Measurements from ENCODE around the gene UNCX. TPM values are rescaled to one million over a fixed set of nuclear protein-coding genes. Genes with fewer than 3 reads are reported as not detected.
"Not testable (repeated sequence)": the region's sequence is repeated elsewhere in the genome, so short reads cannot be mapped to it uniquely, and the experiment has no call there.

The UNCX gene
- total RNA-seq, 1 experiment from 2014 or later, result not detected

- no TSS peak for BruUV-seq (replicated peaks)
- Mint-ChIP-seq H3K4me1 (ENCODE audit: low read depth, unreplicated experiment) (no peaks in the 10 kb centered on the region), H3K4me3 (ENCODE audit: low read depth, unreplicated experiment) (no peak overlapping the region), H3K27ac (ENCODE audit: unreplicated experiment) (no peak overlapping the region), H3K27me3 (ENCODE audit: unreplicated experiment) (peaks cover 49% of the 10 kb centered on the region), H3K36me3 (ENCODE audit: insufficient read depth, unreplicated experiment) (peaks cover 6% of the 10 kb centered on the region), H3K9me3 (ENCODE audit: low read depth, unreplicated experiment) (no peaks in the 10 kb centered on the region)
- intact Hi-C loops (cut with micrococcal nuclease; ENCODE audit: unreplicated experiment), result no loop called here
- DNase-seq, result no peak
- CTCF ChIA-PET, result no interaction called here
- TF ChIP-seq CTCF (IDR thresholded peaks at IDR 0.05; ENCODE audit: unreplicated experiment), result no peak
Observed at GRCh38 chr7:1271656-1272055, 39.0 kb downstream of the UNCX start.

GRCh38 chr7:1272136-1272535, 39.5 kb downstream of the UNCX start:
- H3K9me3 Mint-ChIP-seq (ENCODE audit: low read depth, unreplicated experiment); intact Hi-C loops (cut with micrococcal nuclease; ENCODE audit: unreplicated experiment); DNase-seq; BruUV-seq (replicated peaks); H3K36me3 Mint-ChIP-seq (ENCODE audit: insufficient read depth, unreplicated experiment); H3K4me3 Mint-ChIP-seq (ENCODE audit: low read depth, unreplicated experiment); CTCF ChIA-PET; H3K27ac Mint-ChIP-seq (ENCODE audit: unreplicated experiment); H3K4me1 Mint-ChIP-seq (ENCODE audit: low read depth, unreplicated experiment): not testable (repeated sequence)
- H3K27me3 Mint-ChIP-seq (ENCODE audit: unreplicated experiment), result peaks cover 45% of the 10 kb centered on the region

- TF ChIP-seq CTCF (IDR thresholded peaks at IDR 0.05; ENCODE audit: unreplicated experiment), result no peak
- intact Hi-C loops (cut with micrococcal nuclease; ENCODE audit: unreplicated experiment), result no loop called here
- H3K9me3 Mint-ChIP-seq (ENCODE audit: low read depth, unreplicated experiment), result peaks cover 12% of the 10 kb centered on the region
- BruUV-seq (replicated peaks), result no TSS peak
- peaks cover 6% of the 10 kb centered on the region for H3K36me3 Mint-ChIP-seq (ENCODE audit: insufficient read depth, unreplicated experiment)
- DNase-seq, result no peak
- H3K27ac Mint-ChIP-seq (ENCODE audit: unreplicated experiment), result no peak overlapping the region
- H3K4me3 Mint-ChIP-seq (ENCODE audit: low read depth, unreplicated experiment), result no peak overlapping the region
- peaks cover 45% of the 10 kb centered on the region for H3K27me3 Mint-ChIP-seq (ENCODE audit: unreplicated experiment)
- H3K4me1 Mint-ChIP-seq (ENCODE audit: low read depth, unreplicated experiment), result no peaks in the 10 kb centered on the region
- CTCF ChIA-PET, result no interaction called here
Observed at GRCh38 chr7:1274121-1274875, 41.6 kb downstream of the UNCX start.

GRCh38 chr7:1274876-1275375, 42.3 kb downstream of the UNCX start:
- DNase-seq, result no peak
- no peak overlapping the region for H3K4me3 Mint-ChIP-seq (ENCODE audit: low read depth, unreplicated experiment)
- no peak overlapping the region for H3K27ac Mint-ChIP-seq (ENCODE audit: unreplicated experiment)
- intact Hi-C loops (cut with micrococcal nuclease; ENCODE audit: unreplicated experiment), result no loop called here
- peaks cover 39% of the 10 kb centered on the region for H3K27me3 Mint-ChIP-seq (ENCODE audit: unreplicated experiment)
- H3K36me3 Mint-ChIP-seq (ENCODE audit: insufficient read depth, unreplicated experiment), result peaks cover 6% of the 10 kb centered on the region
- BruUV-seq (replicated peaks), result no TSS peak
- no peaks in the 10 kb centered on the region for H3K4me1 Mint-ChIP-seq (ENCODE audit: low read depth, unreplicated experiment)
- no peak for TF ChIP-seq CTCF (IDR thresholded peaks at IDR 0.05; ENCODE audit: unreplicated experiment)
- CTCF ChIA-PET, result no interaction called here
- peaks cover 12% of the 10 kb centered on the region for H3K9me3 Mint-ChIP-seq (ENCODE audit: low read depth, unreplicated experiment)
